CD4-positive, alpha-beta T cell (primary cell): ENCODE data around the gene GRID1. TPM values are rescaled to one million over a fixed set of nuclear protein-coding genes. Genes with fewer than 3 reads are reported as not detected.

ENCODE experiments used
- ATAC-seq: fragments of 200-7000 bp; cut with Tn5 transposase; one replicate; pipeline ENCODE4 v1.10.0; 2022; ENCODE audit warnings: mild to moderate bottlenecking; ENCODE audit not compliant: poor library complexity
- CTCF ChIA-PET: fragments of 350-600 bp; sonication (Branson Sonifier 250); formaldehyde crosslinking; loops from one replicate; lab custom pipeline; 2021; ENCODE audit warnings: antibody characterized with exemption, inconsistent platforms; lab: Charles Lee
- POLR2A ChIA-PET: fragments of 350-600 bp; sonication (Branson Sonifier 250); formaldehyde crosslinking; loops from one replicate; lab custom pipeline; 2021; ENCODE audit warnings: antibody characterized with exemption, inconsistent platforms; lab: Charles Lee
- DNase-seq, 14 experiments: peaks; one replicate each; pipeline ENCODE4 v3.0.0-alpha.2; 2013 to 2020; ENCODE audit warnings: mixed read lengths in 2 of 14
- H3K27ac ChIP-seq, 2 donors: one replicate each; pipeline versions ENCODE4 v1.5.1 to v1.7.0; 2013; ENCODE audit warnings: low read length in 2 of 2, low read depth in 1 of 2, mild to moderate bottlenecking in 1 of 2
- H3K27me3 ChIP-seq, 2 experiments: 1 replicate in 1 of 2; 2 replicates in 1 of 2; pipeline versions ENCODE4 v1.6.1 to v1.7.0; 2013; ENCODE audit warnings: low read length in 2 of 2, control low read depth in 1 of 2, mild to moderate bottlenecking in 1 of 2, moderate library complexity in 1 of 2; ENCODE audit not compliant: insufficient read depth in 2 of 2, control insufficient read depth in 1 of 2
- H3K36me3 ChIP-seq: one replicate; pipeline ENCODE4 v1.6.1; 2013; ENCODE audit warnings: low read length, control low read depth; ENCODE audit not compliant: insufficient read depth
- H3K4me1 ChIP-seq: one replicate; pipeline ENCODE4 v1.6.1; 2013; ENCODE audit warnings: low read length, control low read depth; ENCODE audit not compliant: insufficient read depth
- H3K4me3 ChIP-seq: one replicate; pipeline ENCODE4 v1.5.1; 2013; ENCODE audit warnings: mild to moderate bottlenecking, low read length, moderate library complexity
- H3K9me3 ChIP-seq, 2 experiments: 1 replicate in 1 of 2; 2 replicates in 1 of 2; pipeline versions ENCODE4 v1.6.1 to v1.7.0; 2013; ENCODE audit warnings: low read length in 2 of 2, mild to moderate bottlenecking in 2 of 2, control low read depth in 1 of 2, moderate library complexity in 1 of 2; ENCODE audit not compliant: control insufficient read depth in 1 of 2, insufficient read depth in 1 of 2
- H3K27ac Mint-ChIP-seq: one replicate; pipeline ENCODE4 v1.8.0; 2020; ENCODE audit warnings: mixed read lengths
- H3K27me3 Mint-ChIP-seq: one replicate; pipeline ENCODE4 v1.8.0; 2021; ENCODE audit warnings: mixed read lengths
- H3K36me3 Mint-ChIP-seq: one replicate; pipeline ENCODE4 v1.8.0; 2021; ENCODE audit warnings: low read depth, mixed read lengths
- H3K4me1 Mint-ChIP-seq: one replicate; pipeline ENCODE4 v1.8.0; 2021; ENCODE audit warnings: low read depth, mixed read lengths
- H3K4me3 Mint-ChIP-seq: one replicate; pipeline ENCODE4 v1.8.0; 2020; ENCODE audit warnings: mild to moderate bottlenecking, mixed read lengths
- H3K9me3 Mint-ChIP-seq: one replicate; pipeline ENCODE4 v1.8.0; 2020; ENCODE audit warnings: mixed read lengths
- CTCF ChIP-seq: fragments of 200-600 bp; IDR thresholded peaks from one replicate; pipeline ENCODE4 v1.8.0; 2022; ENCODE audit warnings: antibody characterized with exemption, mild to moderate bottlenecking
- intact Hi-C, 2 experiments: fragments of 100-400 bp; cut with DNase I in 1 of 2; cut with micrococcal nuclease in 1 of 2; formaldehyde crosslinking; loops; one replicate each; pipeline versions ENCODE4 v1.15.1 to v1.9.0; 2023 to 2025; cut with DNase I, micrococcal nuclease
- total RNA-seq, 174 experiments: library from RNA in 2 of 174; stranded (reverse) in 2 of 174; gene quantifications; one replicate each; pipeline ENCODE4 v1.2.3 and lab custom pipeline; 2021 to 2026

Gene GRID1
- total RNA-seq, 2 experiments from 2014 or later = not detected

- Mint-ChIP-seq H3K27me3 (peaks cover 64% of the 10 kb centered on the region), H3K4me1 (peaks cover 13% of the 10 kb centered on the region), H3K9me3 (no peaks in the 10 kb centered on the region), H3K4me3 (no peak overlapping the region), H3K36me3 (no peaks in the 10 kb centered on the region), H3K27ac (no peak overlapping the region)
- DNase-seq = peak in 1 of 14 experiments; percentile 34
- peaks cover 46 to 70% of the 10 kb centered on the region in 2 experiments for H3K27me3 ChIP-seq
- no peak overlapping the region for H3K4me3 ChIP-seq
- intact Hi-C loops = no loop called here
- peaks cover 26% of the 10 kb centered on the region for H3K4me1 ChIP-seq
- ChIA-PET CTCF (interaction anchor here (1.0 kb wide), 1 partner anchor 219 kb away, joined by 3 read pairs; no protein-coding TSS in a partner anchor), POLR2A (no interaction called here)
- peaks cover 0 to 18% of the 10 kb centered on the region in 2 experiments for H3K9me3 ChIP-seq
- ATAC-seq = no peak
- no peaks in the 10 kb centered on the region for H3K36me3 ChIP-seq
- no peak for TF ChIP-seq CTCF
- H3K27ac ChIP-seq = no peak overlapping the region
These were observed 232 bp upstream of the GRID1 start for GRCh38 chr10:86366902-86367151.

GRCh38 chr10:86365346-86366032 is 1.1 kb downstream of the GRID1 start:
- no peaks in the 10 kb centered on the region for H3K36me3 Mint-ChIP-seq
- H3K27ac Mint-ChIP-seq = no peak overlapping the region
- CTCF ChIA-PET = no interaction called here
- H3K4me3 Mint-ChIP-seq = peak overlapping the region; percentile 58
- peaks cover 13% of the 10 kb centered on the region for H3K4me1 Mint-ChIP-seq
- H3K27me3 Mint-ChIP-seq = peaks cover 67% of the 10 kb centered on the region
- POLR2A ChIA-PET = no interaction called here
- H3K36me3 ChIP-seq = no peaks in the 10 kb centered on the region
- intact Hi-C loops = no loop called here
- DNase-seq (peak in 1 of 14 experiments; percentile 31), ATAC-seq (peak; percentile 8)
- H3K9me3 Mint-ChIP-seq = no peaks in the 10 kb centered on the region
- H3K9me3 ChIP-seq = peaks cover 0 to 18% of the 10 kb centered on the region in 2 experiments
- H3K27ac ChIP-seq = no peak overlapping the region
- no peak for TF ChIP-seq CTCF
- H3K27me3 ChIP-seq = peaks cover 42 to 61% of the 10 kb centered on the region in 2 experiments
- H3K4me1 ChIP-seq = peaks cover 26% of the 10 kb centered on the region
- no peak overlapping the region for H3K4me3 ChIP-seq

GRCh38 chr10:86364491-86365345 is 1.9 kb downstream of the GRID1 start:
- Histone ChIP-seq H3K36me3 (no peaks in the 10 kb centered on the region), H3K27ac (no peak overlapping the region), H3K4me1 (peaks cover 26% of the 10 kb centered on the region), H3K9me3 (peaks cover 0 to 18% of the 10 kb centered on the region in 2 experiments), H3K4me3 (no peak overlapping the region), H3K27me3 (peaks cover 42 to 61% of the 10 kb centered on the region in 2 experiments)
- ChIA-PET CTCF (no interaction called here), POLR2A (no interaction called here)
- H3K27ac Mint-ChIP-seq = no peak overlapping the region
- no peaks in the 10 kb centered on the region for H3K9me3 Mint-ChIP-seq
- peaks cover 60% of the 10 kb centered on the region for H3K27me3 Mint-ChIP-seq
- ATAC-seq (no peak), DNase-seq (peak in 1 of 14 experiments; percentile 29)
- TF ChIP-seq CTCF = no peak
- H3K36me3 Mint-ChIP-seq = no peaks in the 10 kb centered on the region
- H3K4me3 Mint-ChIP-seq = peak overlapping the region; percentile 58
- intact Hi-C loops = no loop called here
- peaks cover 13% of the 10 kb centered on the region for H3K4me1 Mint-ChIP-seq
